HFF-Myc (cell line): ENCODE results near the gene SIGLECL1.

Source experiments
- DNase-seq: peaks from one replicate; pipeline ENCODE4 v3.0.0-alpha.2; 2011; ENCODE audit warnings: low read depth; ENCODE audit errors: extremely low read depth
- H3K4me3 ChIP-seq: replicated peaks from 2 replicates; pipeline ENCODE4 v1.5.1; 2011; ENCODE audit warnings: low read depth, mild to moderate bottlenecking, control low read depth, low read length
- TF ChIP-seq, protein P1 (sequence below): IDR thresholded peaks from 2 replicates; pipeline ENCODE4 v1.5.1; 2012; ENCODE audit warnings: mild to moderate bottlenecking, low read depth, low read length, control low read depth; ENCODE audit errors: missing control alignments

Gene SIGLECL1

DNA sequence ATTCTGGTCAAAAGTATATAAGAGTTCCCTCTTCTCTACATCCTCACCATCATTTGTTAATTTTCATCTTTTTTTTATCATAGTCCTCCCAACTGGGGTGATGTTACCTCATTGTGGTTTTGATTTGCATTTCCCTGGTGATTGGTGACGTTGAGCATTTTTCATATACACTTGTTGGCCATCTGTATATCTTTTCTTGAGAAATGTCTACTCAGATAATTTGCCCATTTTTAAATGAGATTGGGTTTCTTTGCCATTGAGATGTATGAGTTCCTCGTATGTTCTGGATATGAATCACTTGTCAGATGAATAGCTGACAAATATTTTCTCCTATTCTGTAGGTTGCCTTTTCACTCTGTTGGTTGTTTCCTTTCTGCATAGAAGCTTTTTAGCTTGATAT, 23.6 kb upstream of the SIGLECL1 start:
- TF ChIP-seq, protein P1, sequence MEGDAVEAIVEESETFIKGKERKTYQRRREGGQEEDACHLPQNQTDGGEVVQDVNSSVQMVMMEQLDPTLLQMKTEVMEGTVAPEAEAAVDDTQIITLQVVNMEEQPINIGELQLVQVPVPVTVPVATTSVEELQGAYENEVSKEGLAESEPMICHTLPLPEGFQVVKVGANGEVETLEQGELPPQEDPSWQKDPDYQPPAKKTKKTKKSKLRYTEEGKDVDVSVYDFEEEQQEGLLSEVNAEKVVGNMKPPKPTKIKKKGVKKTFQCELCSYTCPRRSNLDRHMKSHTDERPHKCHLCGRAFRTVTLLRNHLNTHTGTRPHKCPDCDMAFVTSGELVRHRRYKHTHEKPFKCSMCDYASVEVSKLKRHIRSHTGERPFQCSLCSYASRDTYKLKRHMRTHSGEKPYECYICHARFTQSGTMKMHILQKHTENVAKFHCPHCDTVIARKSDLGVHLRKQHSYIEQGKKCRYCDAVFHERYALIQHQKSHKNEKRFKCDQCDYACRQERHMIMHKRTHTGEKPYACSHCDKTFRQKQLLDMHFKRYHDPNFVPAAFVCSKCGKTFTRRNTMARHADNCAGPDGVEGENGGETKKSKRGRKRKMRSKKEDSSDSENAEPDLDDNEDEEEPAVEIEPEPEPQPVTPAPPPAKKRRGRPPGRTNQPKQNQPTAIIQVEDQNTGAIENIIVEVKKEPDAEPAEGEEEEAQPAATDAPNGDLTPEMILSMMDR: no peak
- no peak for DNase-seq
- H3K4me3 ChIP-seq: no peak overlapping the region

DNA sequence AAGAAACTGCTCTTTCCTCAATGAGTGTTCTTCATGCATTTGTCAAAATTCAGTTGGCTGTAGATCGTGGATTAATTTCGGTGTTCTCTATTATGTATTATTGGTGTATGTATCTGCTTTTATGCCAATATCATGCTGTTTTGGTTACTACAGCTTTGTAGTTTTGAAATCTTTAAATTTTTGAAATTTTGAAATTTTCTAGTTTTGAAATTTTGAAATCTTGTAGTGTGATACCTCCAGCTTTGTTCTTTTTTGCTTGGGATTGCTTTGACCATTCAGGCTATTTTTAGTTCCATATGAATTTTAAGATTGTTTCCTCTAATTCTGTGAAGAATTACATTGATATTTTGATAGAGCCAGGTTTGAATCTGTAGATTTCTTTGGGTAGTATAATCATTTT, 22.9 kb upstream of the SIGLECL1 start:
- no peak for DNase-seq
- TF ChIP-seq, protein P1: no peak
- no peak overlapping the region for H3K4me3 ChIP-seq

DNA sequence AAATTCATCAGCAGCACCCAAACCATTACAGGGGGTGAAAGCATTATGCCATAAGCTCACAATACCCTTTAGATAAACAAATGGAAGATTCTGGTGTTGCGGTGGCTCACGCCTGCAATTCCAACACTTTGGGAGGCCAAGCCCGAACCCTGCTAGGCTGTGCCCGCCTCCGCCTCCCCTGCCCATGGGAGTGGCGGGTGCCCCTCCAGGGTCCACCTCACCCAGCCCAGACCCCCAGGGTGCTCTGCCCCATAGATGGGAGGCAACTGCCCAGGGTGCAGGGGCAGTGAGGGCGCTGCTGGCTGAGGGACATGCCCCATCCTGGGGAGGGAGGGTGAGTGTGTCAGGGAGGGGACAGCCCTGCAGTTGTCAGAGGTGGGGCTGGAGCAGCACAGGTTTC, 10.0 kb upstream of the SIGLECL1 start:
- DNase-seq: no peak
- H3K4me3 ChIP-seq: no peak overlapping the region
- TF ChIP-seq, protein P1: no peak

DNA sequence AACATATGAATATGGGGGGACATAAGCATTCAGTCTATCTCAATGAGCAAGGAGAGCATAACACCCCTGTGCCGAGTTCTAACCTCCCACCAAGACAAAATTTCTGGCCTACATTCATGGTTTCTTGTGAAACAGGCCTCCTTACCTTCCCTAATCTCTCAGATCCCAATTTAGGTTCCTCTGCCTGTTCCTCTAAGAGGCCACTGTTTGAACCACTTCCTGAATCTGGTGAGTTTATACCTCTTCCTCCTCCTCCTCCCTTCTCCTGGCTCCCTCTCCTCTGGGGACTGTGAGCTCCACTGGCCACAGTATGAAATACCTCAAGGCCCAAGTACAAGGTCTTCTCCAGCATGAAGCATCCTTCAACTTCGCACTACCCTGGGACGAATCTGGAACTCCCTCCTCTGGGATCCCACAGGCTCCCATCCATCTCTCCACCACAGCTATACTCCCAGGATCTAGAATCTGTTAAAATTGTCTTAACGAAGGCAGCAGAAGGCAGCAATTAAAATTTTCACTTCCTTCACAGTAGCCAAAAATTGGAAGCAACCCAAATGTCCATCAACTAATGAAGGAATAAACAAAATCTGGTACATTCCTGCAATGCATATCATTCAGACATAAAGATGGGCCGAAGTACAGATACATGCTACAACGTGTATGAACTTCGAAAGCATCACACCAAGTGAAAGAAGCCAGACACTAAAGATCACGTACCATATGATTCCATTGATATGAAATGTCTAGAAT, 7.8 kb upstream of the SIGLECL1 start:
- TF ChIP-seq, protein P1: no peak
- no peak for DNase-seq
- H3K4me3 ChIP-seq: no peak overlapping the region

DNA sequence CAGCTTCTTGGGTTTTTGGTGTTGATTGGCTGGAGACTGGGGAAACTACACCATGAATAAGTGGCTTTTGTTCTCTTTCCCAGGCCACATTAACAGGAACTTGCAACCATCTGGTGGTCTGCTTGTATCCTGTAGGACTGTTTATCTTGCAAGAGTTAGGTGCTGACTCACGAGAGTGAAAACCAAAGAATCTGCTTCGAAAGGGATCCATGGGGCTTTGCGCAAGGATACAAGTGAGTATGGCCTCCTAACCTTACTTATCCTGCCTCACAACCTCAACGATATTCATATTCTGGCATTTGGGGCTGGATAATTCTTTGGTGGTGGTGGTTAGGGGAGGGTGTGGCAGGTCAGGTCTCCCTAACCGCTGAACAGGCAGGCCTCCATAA, 4.7 kb upstream of the SIGLECL1 start:
- TF ChIP-seq, protein P1: no peak
- H3K4me3 ChIP-seq: no peak overlapping the region
- no peak for DNase-seq

DNA sequence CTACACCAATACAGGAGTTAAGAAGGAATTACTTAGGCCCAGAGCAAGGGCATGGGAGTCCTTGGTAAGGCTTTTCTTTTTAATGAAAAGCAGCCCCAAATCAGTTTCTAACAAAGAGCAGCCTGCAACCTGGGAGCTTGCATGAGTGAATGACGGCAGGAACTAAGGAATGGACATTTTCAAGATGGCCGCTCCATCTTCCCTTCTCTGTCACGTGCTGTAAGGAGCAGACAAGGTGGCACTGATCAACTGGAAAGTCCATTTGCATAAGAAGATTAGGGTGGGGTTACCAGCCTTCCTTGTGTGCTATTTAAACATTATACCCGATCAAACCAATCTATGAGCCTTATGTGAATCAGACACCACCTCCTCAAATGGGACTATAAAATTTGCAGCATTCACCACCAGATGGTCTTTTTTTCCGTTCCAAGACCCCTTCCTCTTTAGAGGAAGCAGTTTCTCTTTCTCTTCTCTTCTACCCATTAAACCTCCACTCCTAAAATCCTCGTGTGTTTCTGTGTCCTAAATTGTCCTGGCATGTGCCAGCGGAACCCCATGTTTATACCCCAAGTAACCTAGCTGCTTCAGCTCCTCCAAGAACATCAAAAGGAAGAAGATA, 2.8 kb upstream of the SIGLECL1 start:
- DNase-seq: no peak
- TF ChIP-seq, protein P1: no peak

More for the DNA sequence above, 2.8 kb upstream of the SIGLECL1 start:
- no peak overlapping the region for H3K4me3 ChIP-seq
